Measurements from ENCODE around the gene HEBP1.

- TF ChIP-seq CTCF (IDR thresholded peaks at IDR 0.05) (no peak), POLR2A (IDR thresholded peaks at IDR 0.05) (no peak)
These were observed 30.7 kb upstream of the HEBP1 start for GRCh38 chr12:13030541-13031291.
